NOMO-1 treated with dmso at 0.1 percent for 144 hours (cell line): ENCODE measurements around the gene GRHPR.

ENCODE experiments used
- DNase-seq: peaks from one replicate; lab custom pipeline; 2025; ENCODE audit not compliant: unreplicated experiment; lab: John Stamatoyannopoulos, UW

GRHPR gene

GRCh38 chr9:37398464-37399025, 24.0 kb upstream of the GRHPR start:
- DNase-seq, result no peak

- no peak for DNase-seq
Observed at GRCh38 chr9:37399336-37399735, 23.2 kb upstream of the GRHPR start.

GRCh38 chr9:37404590-37404989, 17.9 kb upstream of the GRHPR start:
- no peak for DNase-seq

- DNase-seq, result no peak
Observed at GRCh38 chr9:37405350-37405749, 17.1 kb upstream of the GRHPR start.

GRCh38 chr9:37405764-37406380, 16.6 kb upstream of the GRHPR start:
- no peak for DNase-seq

- DNase-seq, result no peak
Observed at GRCh38 chr9:37406603-37407401, 15.7 kb upstream of the GRHPR start.

GRCh38 chr9:37407468-37407867, 15.0 kb upstream of the GRHPR start:
- no peak for DNase-seq

- DNase-seq, result no peak
Observed at GRCh38 chr9:37408933-37409710, 13.4 kb upstream of the GRHPR start.

- no peak for DNase-seq
Observed at GRCh38 chr9:37410354-37410861, 12.1 kb upstream of the GRHPR start.

- no peak for DNase-seq
Observed at GRCh38 chr9:37410969-37411785, 11.3 kb upstream of the GRHPR start.

GRCh38 chr9:37412431-37413151, 9.9 kb upstream of the GRHPR start:
- no peak for DNase-seq

GRCh38 chr9:37413311-37413710, 9.2 kb upstream of the GRHPR start:
- DNase-seq, result no peak

GRCh38 chr9:37414503-37414943, 8.0 kb upstream of the GRHPR start:
- no peak for DNase-seq

- no peak for DNase-seq
Observed at GRCh38 chr9:37415011-37415719, 7.3 kb upstream of the GRHPR start.

- no peak for DNase-seq
Observed at GRCh38 chr9:37417252-37417803, 5.2 kb upstream of the GRHPR start.

GRCh38 chr9:37417857-37418618, 4.5 kb upstream of the GRHPR start:
- DNase-seq, result no peak

- DNase-seq, result no peak
Observed at GRCh38 chr9:37419204-37419603, 3.3 kb upstream of the GRHPR start.
